Erythroblast (primary cell): ENCODE results near the gene KRT13.

Source experiments
- GATA1 ChIP-seq: IDR thresholded peaks from 2 replicates; pipeline ENCODE4 v1.6.1; 2011; ENCODE audit warnings: low read depth, mild to moderate bottlenecking, control low read depth, low read length, moderate library complexity
- POLR2A ChIP-seq: IDR thresholded peaks from 2 replicates; pipeline ENCODE4 v1.6.1; 2011; ENCODE audit warnings: mild to moderate bottlenecking, low read length

- TF ChIP-seq POLR2A (no peak), GATA1 (no peak)
These were observed 47.7 kb downstream of the KRT13 start for GRCh38 chr17:41457676-41458075.
